Stimulated activated CD4-positive, alpha-beta T cell treated with anti-CD3 and anti-CD28 coated beads, TNF-alpha, amount 100 ng/mL, for 1 hour (primary cell): ENCODE results near the gene ATP6AP1.
"Not testable (repeated sequence)": the region's sequence is repeated elsewhere in the genome, so short reads cannot be mapped to it uniquely, and the experiment has no call there.

Experiments
- DNase-seq, 3 donors: peaks; one replicate each; pipeline ENCODE4 v3.0.0-alpha.2; 2020; ENCODE audit warnings: low read depth in 3 of 3, low spot score in 1 of 3

Gene ATP6AP1

GRCh38 chrX:154428176-154429171 is at the start of gene ATP6AP1:
TSS of gene ATP6AP1 (plus strand) at chrX:154428677. CDS start at chrX:154428693, 16 bp downstream.
- DNase-seq: peak; percentile 68 to 72 (median 70)

GRCh38 chrX:154378799-154379568 is 49.5 kb upstream of the ATP6AP1 start, which contains the start of gene EMD:
TSS of gene EMD (plus strand) at chrX:154379295. CDS start at chrX:154379485, 190 bp downstream.
- DNase-seq: peak; percentile 87 to 94 (median 93)

GRCh38 chrX:154379569-154379951 is 48.9 kb upstream of the ATP6AP1 start:
- no peak for DNase-seq

GRCh38 chrX:154380153-154380552 is 48.3 kb upstream of the ATP6AP1 start:
- no peak for DNase-seq

- DNase-seq: no peak
These were observed 47.7 kb upstream of the ATP6AP1 start for GRCh38 chrX:154380787-154381186.

- DNase-seq: no peak
These were observed 47.2 kb upstream of the ATP6AP1 start for GRCh38 chrX:154381271-154381670.

- DNase-seq: no peak
These were observed 45.9 kb upstream of the ATP6AP1 start for GRCh38 chrX:154382483-154383069.

GRCh38 chrX:154383359-154384283 is 44.9 kb upstream of the ATP6AP1 start:
- no peak for DNase-seq

GRCh38 chrX:154384284-154384892 is 44.1 kb upstream of the ATP6AP1 start:
- no peak for DNase-seq

- not testable (repeated sequence) for DNase-seq
These were observed 40.4 kb upstream of the ATP6AP1 start for GRCh38 chrX:154388094-154388493.

GRCh38 chrX:154388649-154389048 is 39.8 kb upstream of the ATP6AP1 start:
- not testable (repeated sequence) for DNase-seq

GRCh38 chrX:154389812-154390747 is 38.4 kb upstream of the ATP6AP1 start:
- DNase-seq: not testable (repeated sequence)

GRCh38 chrX:154396363-154396762 is 32.1 kb upstream of the ATP6AP1 start:
- not testable (repeated sequence) for DNase-seq

- DNase-seq: peak in 1 of 3 donors; percentile 54
These were observed 31.2 kb upstream of the ATP6AP1 start for GRCh38 chrX:154396973-154397887.

- DNase-seq: peak; percentile 72 to 76 (median 74)
These were observed 30.4 kb upstream of the ATP6AP1 start, which contains the start of gene RPL10 for GRCh38 chrX:154397888-154398667. TSS of gene RPL10 (plus strand) at chrX:154398377. CDS start at chrX:154398520, 143 bp downstream.

- peak; percentile 61 to 70 (median 67) for DNase-seq
These were observed 29.6 kb upstream of the ATP6AP1 start for GRCh38 chrX:154398668-154399526.
